HCT116 (cell line): ENCODE measurements around the gene C10orf90. TPM values are rescaled to one million over a fixed set of nuclear protein-coding genes. Genes with fewer than 3 reads are reported as not detected.

Source experiments
- ATAC-seq: fragments of 200-7000 bp; cut with Tn5 transposase; 2 replicates; pipeline ENCODE4 v1.9.1; 2020; ENCODE audit warnings: mild to moderate bottlenecking, moderate library complexity
- BruUV-seq: library from RNA; stranded (reverse); fragments of 400-500 nt; replicated peaks from 2 replicates; lab custom pipeline; 2021; lab: Mats Ljungman, UMichigan
- CTCF ChIA-PET: fragments of 300-600 bp; sonication (Branson Sonifier 250); formaldehyde crosslinking; loops from one replicate; lab custom pipeline; 2021; ENCODE audit warnings: antibody characterized with exemption; lab: Charles Lee
- POLR2A ChIA-PET: fragments of 300-600, 350-600 bp; sonication (Branson Sonifier 250); formaldehyde crosslinking; loops from one replicate; lab custom pipeline; 2021; ENCODE audit warnings: antibody characterized with exemption; lab: Charles Lee
- RAD21 ChIA-PET, 2 experiments: fragments of 300-600 bp; sonication (Branson Sonifier 250); formaldehyde crosslinking; loops; one replicate each; lab custom pipeline; 2023; ENCODE audit warnings: low total read pairs in 2 of 2; ENCODE audit not compliant: uncharacterized antibody in 2 of 2, unreplicated experiment in 2 of 2, low non-redundant PET in 1 of 2; lab: Charles Lee
- DNase-seq: peaks from one replicate; pipeline ENCODE4 v3.0.0-alpha.2; 2010; ENCODE audit warnings: low read depth, low spot score
- H2AFZ ChIP-seq: fragments of 200-600 bp; shearing (Covaris generic), sonication (generic); 2 replicates; pipeline ENCODE4 v1.6.1; 2017; ENCODE audit warnings: low read depth, mixed run types, mixed read lengths, antibody characterized with exemption, low read length; ENCODE audit not compliant: poor library complexity, severe bottlenecking
- H3K27ac ChIP-seq: 2 replicates; pipeline ENCODE4 v1.5.1; 2012; ENCODE audit warnings: low read depth, low read length
- H3K27me3 ChIP-seq: fragments of 200-600 bp; sonication (generic); 2 replicates; pipeline ENCODE4 v1.6.1; 2016; ENCODE audit warnings: mixed run types, low read length, mixed read lengths; ENCODE audit not compliant: insufficient read depth
- H3K36me3 ChIP-seq, 2 experiments: fragments of 200-500 bp in 1 of 2; fragments of 200-600 bp in 1 of 2; sonication (Bioruptor generic) in 1 of 2; sonication (generic) in 1 of 2; 2 replicates each; pipeline versions ENCODE4 v1.5.1 to v1.6.1; 2014 to 2016; ENCODE audit warnings: low read length in 2 of 2, inconsistent platforms in 1 of 2, mixed read lengths in 1 of 2, mixed run types in 1 of 2; ENCODE audit not compliant: insufficient read depth in 2 of 2, control insufficient read depth in 1 of 2
- H3K4me1 ChIP-seq, 2 experiments: fragments of 200-600 bp in 1 of 2; sonication (generic) in 1 of 2; 2 replicates each; pipeline versions ENCODE4 v1.5.1 to v1.6.1; 2012 to 2017; ENCODE audit warnings: low read length in 2 of 2, inconsistent platforms in 1 of 2, mild to moderate bottlenecking in 1 of 2, mixed read lengths in 1 of 2, mixed run types in 1 of 2, moderate library complexity in 1 of 2; ENCODE audit not compliant: insufficient read depth in 2 of 2, control insufficient read depth in 1 of 2
- H3K4me2 ChIP-seq: fragments of 200-600 bp; sonication (generic); 2 replicates; pipeline ENCODE4 v1.6.1; 2017; ENCODE audit warnings: mixed run types, low read length, mixed read lengths
- H3K4me3 ChIP-seq, 2 experiments: fragments of 200-600 bp in 1 of 2; sonication (generic) in 1 of 2; replicated peaks in 1 of 2; 2 replicates each; pipeline ENCODE4 v1.5.1; 2011 to 2016; ENCODE audit warnings: low read length in 2 of 2, control low read depth in 1 of 2, low read depth in 1 of 2, mild to moderate bottlenecking in 1 of 2, mixed read lengths in 1 of 2, mixed run types in 1 of 2
- H3K79me2 ChIP-seq: fragments of 200-600 bp; sonication (generic); 2 replicates; pipeline ENCODE4 v1.6.1; 2017; ENCODE audit warnings: mild to moderate bottlenecking, mixed run types, low read length, moderate library complexity, mixed read lengths; ENCODE audit not compliant: insufficient read depth
- H3K9ac ChIP-seq: fragments of 200-600 bp; sonication (generic); 2 replicates; pipeline ENCODE4 v1.6.1; 2016; ENCODE audit warnings: low read length, mixed read lengths
- H3K9me2 ChIP-seq: fragments of 200-600 bp; sonication (generic), shearing (Covaris generic); 2 replicates; pipeline ENCODE4 v1.6.1; 2017; ENCODE audit warnings: mixed run types, mild to moderate bottlenecking, moderate library complexity; ENCODE audit not compliant: insufficient read depth
- H3K9me3 ChIP-seq, 2 experiments: fragments of 200-500 bp in 1 of 2; fragments of 200-600 bp in 1 of 2; sonication (Bioruptor generic) in 1 of 2; sonication (generic) in 1 of 2; 2 replicates each; pipeline ENCODE4 v1.6.1; 2014 to 2017; ENCODE audit warnings: low read length in 2 of 2, mixed read lengths in 2 of 2, inconsistent platforms in 1 of 2, low read depth in 1 of 2, mild to moderate bottlenecking in 1 of 2, mixed run types in 1 of 2, moderate library complexity in 1 of 2; ENCODE audit not compliant: control insufficient read depth in 1 of 2, insufficient read depth in 1 of 2
- H4K20me1 ChIP-seq: fragments of 200-600 bp; sonication (generic), shearing (Covaris generic); 2 replicates; pipeline ENCODE4 v1.6.1; 2017; ENCODE audit warnings: mixed run types, mild to moderate bottlenecking, moderate library complexity; ENCODE audit not compliant: insufficient read depth
- ATF3 ChIP-seq: IDR thresholded peaks from 2 replicates; pipeline ENCODE4 v1.6.1; 2012
- EGR1 ChIP-seq: IDR thresholded peaks from 2 replicates; pipeline ENCODE4 v1.6.1; 2012; ENCODE audit warnings: low read depth
- ELF1 ChIP-seq: IDR thresholded peaks from 2 replicates; pipeline ENCODE4 v1.6.1; 2012; ENCODE audit warnings: low read depth, borderline replicate concordance
- FOSL1 ChIP-seq: IDR thresholded peaks from 2 replicates; pipeline ENCODE4 v1.6.1; 2012; ENCODE audit warnings: low read depth
- JUND ChIP-seq: IDR thresholded peaks from 2 replicates; pipeline ENCODE4 v1.6.1; 2012
- POLR2A ChIP-seq: IDR thresholded peaks from 2 replicates; pipeline ENCODE4 v1.7.0; 2011; ENCODE audit warnings: borderline replicate concordance; ENCODE audit not compliant: insufficient read depth, insufficient read length; ENCODE audit errors: extremely low read depth
- SIN3A ChIP-seq: IDR thresholded peaks from 2 replicates; pipeline ENCODE4 v1.6.1; 2012; ENCODE audit warnings: low read depth
- SRF ChIP-seq: IDR thresholded peaks from 2 replicates; pipeline ENCODE4 v1.6.1; 2012; ENCODE audit warnings: low read depth
- TCF7L2 ChIP-seq: IDR thresholded peaks from 2 replicates; pipeline ENCODE4 v1.7.0; 2011; ENCODE audit warnings: borderline replicate concordance, inconsistent platforms; ENCODE audit not compliant: insufficient read depth, insufficient read length; ENCODE audit errors: extremely low read depth
- ZNF274 ChIP-seq: fragments of 200-500 bp; sonication (Bioruptor generic); IDR thresholded peaks from 2 replicates; pipeline ENCODE4 v1.6.1; 2014; ENCODE audit warnings: mild to moderate bottlenecking, low read depth, low read length, inconsistent platforms
- intact Hi-C: fragments of 100-400 bp; cut with micrococcal nuclease; formaldehyde crosslinking; loops from 2 replicates; pipeline ENCODE4 v1.10.0; 2022
- total RNA-seq: library from RNA; stranded (reverse); gene quantifications from one replicate; pipeline ENCODE4 v1.2.1, GENCODE V29; 2021; ENCODE audit not compliant: unreplicated experiment
- TF ChIP-seq, protein P1 (sequence below): IDR thresholded peaks from 2 replicates; pipeline ENCODE4 v1.6.1; 2012; ENCODE audit warnings: low read depth

Gene C10orf90
- total RNA-seq, 1 experiment from 2014 or later, result not detected

DNA sequence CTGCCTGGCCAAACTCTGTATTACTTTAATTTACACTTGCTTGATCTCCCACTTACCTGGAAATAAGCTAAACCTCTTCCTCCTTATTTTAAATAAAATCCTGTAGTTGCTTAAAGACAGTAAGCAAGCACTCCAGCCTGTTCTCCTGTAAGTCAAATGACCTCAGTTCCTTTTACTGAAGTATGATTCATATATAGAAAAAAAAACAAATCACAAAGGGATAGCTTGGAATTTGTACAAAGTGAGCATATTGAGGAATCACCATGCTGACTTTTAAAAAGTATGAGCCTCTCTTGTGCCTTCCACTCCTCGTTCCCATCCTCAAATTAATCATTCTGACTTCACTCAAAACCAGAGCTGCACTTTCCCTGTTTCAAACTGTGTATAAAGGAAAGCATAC, 52.0 kb downstream of the C10orf90 start:
- H3K4me3 ChIP-seq, result no peak overlapping the region
- intact Hi-C loops, result no loop called here
- no peak overlapping the region for H3K4me2 ChIP-seq
- POLR2A ChIA-PET, result no interaction called here
- H3K9me3 ChIP-seq, result no peaks in the 10 kb centered on the region
- H3K27me3 ChIP-seq, result peaks cover 82% of the 10 kb centered on the region
- DNase-seq, result no peak
- no peak overlapping the region for H2AFZ ChIP-seq
- RAD21 ChIA-PET, result no interaction called here
- H4K20me1 ChIP-seq, result no peaks in the 10 kb centered on the region
- no peaks in the 10 kb centered on the region for H3K36me3 ChIP-seq
- CTCF ChIA-PET, result no interaction called here
- BruUV-seq, result no TSS peak
- H3K9me2 ChIP-seq, result no peaks in the 10 kb centered on the region
- H3K79me2 ChIP-seq, result no peaks in the 10 kb centered on the region
- no peaks in the 10 kb centered on the region for H3K4me1 ChIP-seq
- H3K27ac ChIP-seq, result no peak overlapping the region
- no peak overlapping the region for H3K9ac ChIP-seq
- TF ChIP-seq SIN3A, result no peak
- TF ChIP-seq, protein P1, sequence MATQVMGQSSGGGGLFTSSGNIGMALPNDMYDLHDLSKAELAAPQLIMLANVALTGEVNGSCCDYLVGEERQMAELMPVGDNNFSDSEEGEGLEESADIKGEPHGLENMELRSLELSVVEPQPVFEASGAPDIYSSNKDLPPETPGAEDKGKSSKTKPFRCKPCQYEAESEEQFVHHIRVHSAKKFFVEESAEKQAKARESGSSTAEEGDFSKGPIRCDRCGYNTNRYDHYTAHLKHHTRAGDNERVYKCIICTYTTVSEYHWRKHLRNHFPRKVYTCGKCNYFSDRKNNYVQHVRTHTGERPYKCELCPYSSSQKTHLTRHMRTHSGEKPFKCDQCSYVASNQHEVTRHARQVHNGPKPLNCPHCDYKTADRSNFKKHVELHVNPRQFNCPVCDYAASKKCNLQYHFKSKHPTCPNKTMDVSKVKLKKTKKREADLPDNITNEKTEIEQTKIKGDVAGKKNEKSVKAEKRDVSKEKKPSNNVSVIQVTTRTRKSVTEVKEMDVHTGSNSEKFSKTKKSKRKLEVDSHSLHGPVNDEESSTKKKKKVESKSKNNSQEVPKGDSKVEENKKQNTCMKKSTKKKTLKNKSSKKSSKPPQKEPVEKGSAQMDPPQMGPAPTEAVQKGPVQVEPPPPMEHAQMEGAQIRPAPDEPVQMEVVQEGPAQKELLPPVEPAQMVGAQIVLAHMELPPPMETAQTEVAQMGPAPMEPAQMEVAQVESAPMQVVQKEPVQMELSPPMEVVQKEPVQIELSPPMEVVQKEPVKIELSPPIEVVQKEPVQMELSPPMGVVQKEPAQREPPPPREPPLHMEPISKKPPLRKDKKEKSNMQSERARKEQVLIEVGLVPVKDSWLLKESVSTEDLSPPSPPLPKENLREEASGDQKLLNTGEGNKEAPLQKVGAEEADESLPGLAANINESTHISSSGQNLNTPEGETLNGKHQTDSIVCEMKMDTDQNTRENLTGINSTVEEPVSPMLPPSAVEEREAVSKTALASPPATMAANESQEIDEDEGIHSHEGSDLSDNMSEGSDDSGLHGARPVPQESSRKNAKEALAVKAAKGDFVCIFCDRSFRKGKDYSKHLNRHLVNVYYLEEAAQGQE, result no peak
- no peak for TF ChIP-seq FOSL1
- TF ChIP-seq ZNF274, result no peak
- no peak for TF ChIP-seq ATF3
- TF ChIP-seq POLR2A, result no peak
- TF ChIP-seq ELF1, result no peak
- no peak for TF ChIP-seq EGR1
- no peak for TF ChIP-seq JUND
- TF ChIP-seq TCF7L2, result no peak
- no peak for TF ChIP-seq SRF
- no peak for ATAC-seq
